ENCODE data around the gene EXOC6.
"Not testable (repeated sequence)": the region's sequence is repeated elsewhere in the genome, so short reads cannot be mapped to it uniquely, and the experiment has no call there.

Gene EXOC6

DNA sequence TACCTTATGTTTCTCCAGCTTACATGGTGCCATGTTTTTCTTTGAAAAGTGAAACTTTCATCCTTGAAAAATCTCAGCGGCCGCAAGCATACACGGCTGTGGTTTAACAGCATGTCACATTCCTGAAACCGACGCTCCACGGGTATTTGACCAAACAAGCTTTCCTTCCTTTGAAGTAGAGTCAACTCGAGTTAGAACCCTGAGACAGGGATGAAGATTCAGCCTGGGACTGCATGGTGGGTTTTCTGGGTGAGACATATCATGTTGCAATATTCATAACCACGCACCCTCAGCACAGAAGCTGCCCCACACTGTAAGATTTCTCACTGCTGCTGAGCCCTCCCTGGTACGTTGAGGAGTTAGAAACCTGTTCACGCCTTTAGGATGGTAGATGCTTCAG is 233.5 kb downstream of the EXOC6 start:
- no peak for DNase-seq

DNA sequence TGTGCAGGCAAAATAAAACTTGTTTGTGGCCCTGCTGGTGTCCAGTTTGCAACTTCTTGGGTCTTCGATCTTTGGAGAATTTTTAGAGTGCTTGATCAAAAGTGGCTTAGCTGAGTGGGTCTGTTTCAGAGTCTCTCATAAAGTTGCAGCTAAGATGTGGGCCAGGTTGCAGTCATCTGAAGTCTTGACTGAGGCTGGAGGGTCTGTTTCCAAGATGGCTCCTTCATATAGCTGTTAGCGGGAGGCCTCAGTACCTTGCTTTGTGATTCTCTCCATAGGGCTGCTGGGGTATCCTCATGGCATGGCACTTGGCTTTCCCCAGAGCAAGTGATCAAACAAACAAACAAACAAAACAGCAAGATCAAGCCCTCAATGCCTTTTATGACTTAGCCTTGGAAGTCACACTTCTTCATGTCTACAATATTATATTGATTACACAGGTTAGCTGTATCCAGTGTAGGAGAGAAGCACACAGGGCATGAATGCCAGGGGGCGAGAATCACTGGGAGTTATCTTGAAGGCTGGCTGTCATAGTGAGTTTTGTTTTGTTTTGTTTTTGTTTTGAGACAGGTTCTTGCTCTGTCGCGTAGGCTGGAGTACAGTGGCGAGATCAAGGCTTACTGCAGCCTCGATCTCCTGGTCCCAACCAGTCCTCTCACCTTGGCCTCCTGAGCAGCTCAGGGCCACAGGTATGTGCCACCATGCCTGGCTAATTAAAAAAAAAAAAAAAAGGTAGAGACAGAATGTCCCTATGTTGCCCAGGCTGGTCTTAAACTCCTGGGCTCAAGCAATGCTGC is 235.6 kb downstream of the EXOC6 start:
- DNase-seq = no peak

DNA sequence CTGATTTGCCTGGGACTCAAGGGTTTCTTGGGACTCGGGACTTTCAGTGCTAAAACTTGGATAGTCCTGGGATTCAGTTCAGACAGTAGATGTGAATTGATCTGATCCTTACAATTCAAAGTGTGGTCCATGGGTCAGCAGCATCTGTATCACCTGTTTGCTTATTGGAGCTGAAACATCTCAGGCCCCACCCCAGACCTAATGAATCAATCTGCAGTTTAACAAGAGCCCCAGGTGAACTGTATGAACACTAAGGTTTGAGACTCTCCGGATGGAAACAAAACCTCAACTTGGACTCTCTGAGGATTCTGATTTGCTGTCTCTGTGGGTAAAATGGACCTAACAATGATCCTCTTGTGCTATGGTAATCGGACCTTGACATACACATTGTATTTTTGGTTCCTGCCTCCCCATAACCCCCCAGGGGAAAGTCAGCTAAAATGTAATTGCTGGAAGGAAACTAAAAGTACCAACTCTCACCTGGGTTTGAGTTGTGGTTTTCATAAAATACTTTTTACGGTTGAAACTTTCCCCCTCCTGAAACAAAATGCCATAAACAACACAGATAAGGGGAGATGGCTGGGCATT is 237.0 kb downstream of the EXOC6 start:
- no peak for DNase-seq

DNA sequence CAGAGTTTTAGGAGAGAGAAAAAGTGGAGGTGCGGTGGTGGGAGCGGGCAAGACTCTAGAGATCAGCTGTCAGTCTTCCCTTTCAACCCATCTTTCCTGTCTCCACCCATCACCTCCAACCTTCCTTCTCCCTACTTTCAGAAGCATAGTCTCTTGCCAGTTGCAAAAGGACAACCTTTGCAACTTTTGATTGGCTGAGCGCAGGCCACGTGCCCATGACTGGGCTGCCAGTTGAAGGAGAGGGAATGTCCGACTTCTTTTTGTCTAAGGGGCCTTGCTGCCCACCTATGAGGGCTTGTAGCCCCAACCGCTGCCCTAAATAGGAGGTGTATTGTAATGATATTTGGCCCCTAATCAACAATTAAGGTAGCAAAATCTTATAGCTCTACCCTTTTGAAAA is 238.0 kb downstream of the EXOC6 start:
- DNase-seq = no peak

DNA sequence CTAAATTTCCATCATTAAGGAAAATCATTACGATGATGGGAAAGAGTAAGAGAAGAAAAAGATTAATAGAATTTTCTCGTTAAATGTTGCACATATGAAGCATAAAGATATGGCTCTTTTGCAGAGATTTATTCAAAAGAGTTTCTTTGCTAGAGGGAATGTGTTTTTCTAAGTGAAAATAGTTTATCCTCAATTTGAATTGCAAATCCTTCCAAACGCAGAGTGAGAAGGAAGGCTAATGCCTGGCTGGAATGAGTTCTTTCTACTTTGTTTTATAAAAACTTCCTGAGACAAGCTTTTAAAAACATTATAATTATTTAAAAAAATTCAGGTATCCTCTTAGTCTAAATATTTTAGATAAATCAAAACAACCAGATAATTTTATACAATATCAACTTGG is 239.5 kb downstream of the EXOC6 start:
- DNase-seq = no peak

DNA sequence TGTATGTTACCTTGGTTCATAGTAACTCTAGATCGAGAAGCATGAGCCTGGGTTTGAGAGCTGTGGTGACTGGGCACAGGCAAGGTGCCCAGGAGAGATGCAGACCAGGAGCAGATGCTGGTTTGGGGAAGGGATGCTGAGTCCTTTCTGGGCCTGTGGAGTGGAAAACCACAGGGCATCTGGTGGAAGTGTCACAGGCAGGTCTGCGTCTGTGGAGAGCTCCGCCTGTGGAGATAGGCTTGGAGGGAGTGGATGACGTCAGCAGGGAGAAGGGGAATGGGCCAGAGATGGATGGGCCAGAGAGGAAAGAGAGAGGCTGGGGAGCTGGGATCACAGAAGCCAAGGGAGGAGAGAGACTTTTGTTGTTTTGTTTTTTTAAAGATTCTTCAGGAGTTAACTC is 240.1 kb downstream of the EXOC6 start:
- no peak for DNase-seq

DNA sequence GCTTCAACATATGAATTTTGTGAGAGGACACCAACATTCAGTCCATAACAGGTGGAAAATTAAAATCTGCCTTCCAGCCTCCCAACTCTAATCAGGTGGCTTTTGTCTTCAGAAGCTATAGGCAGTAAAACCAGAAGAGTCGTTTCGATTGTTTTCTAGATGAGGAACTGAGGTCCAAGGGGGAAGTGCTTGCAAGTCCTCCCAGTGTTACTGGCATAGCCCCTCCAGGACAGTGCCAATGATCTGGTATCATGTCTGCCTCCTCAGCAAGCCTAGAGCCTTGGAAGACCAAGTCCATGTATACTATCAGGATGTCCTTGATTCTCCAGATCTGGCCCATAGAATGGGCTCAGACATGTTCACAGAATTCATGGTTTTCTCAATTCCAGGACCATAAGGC is 242.3 kb downstream of the EXOC6 start:
- no peak for DNase-seq

DNA sequence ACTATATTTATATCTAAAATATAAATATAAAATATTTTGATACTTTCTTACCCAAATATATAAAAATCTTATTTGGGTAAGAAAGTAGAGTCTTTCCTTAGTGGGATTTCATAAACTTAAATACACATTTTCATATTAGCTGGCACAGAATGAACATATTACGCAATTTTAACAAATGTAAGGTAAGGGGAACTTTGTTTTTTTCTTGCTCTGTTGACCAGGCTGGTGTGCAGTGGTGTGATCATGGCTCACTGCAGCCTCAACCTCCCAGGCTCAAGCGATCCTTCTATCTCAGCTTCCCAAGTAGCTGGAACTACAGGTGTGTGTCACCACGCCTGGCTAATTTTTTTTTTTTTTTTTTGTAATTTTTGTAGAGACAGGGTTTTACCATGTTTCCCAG is 243.6 kb downstream of the EXOC6 start:
- DNase-seq = no peak

DNA sequence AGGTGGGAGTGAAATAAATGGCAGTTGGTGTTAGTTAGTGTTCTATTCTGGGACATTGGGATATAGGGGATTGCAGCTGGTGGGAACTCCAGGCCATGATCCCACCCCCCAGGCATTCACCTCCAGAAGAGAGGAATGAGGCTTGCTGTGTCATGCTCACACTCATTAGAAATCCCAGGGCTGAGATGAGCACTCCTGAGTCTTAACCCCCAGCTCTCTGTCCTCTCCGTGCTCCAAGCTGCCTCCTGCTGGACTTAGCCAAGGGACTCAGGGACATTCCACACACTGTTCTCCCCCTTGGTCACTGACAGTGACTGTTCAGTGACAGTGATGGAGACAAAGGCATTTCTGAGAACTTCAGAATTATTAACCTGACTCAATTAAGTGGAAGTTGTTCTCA is 246.9 kb downstream of the EXOC6 start:
- no peak for DNase-seq

DNA sequence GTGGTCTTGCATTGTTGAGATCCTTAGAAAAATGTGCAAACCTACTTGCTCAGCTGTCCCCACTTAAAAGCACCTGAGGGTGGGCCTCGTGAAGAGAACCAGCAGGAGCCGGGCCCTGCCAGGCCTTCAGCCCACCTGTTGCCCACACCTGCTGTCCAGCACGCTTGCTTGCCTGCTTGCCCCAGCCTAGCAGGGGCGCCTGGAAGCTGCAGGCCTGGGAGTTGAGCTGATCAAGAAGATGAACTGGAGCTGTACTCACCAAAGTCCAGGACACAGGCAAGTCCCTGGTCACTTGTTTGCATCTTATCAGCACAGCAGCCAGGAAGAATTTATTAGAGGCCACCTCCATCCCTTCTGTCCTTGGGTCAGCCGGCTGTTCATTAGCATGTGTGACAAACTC is 248.6 kb downstream of the EXOC6 start:
- DNase-seq = no peak

DNA sequence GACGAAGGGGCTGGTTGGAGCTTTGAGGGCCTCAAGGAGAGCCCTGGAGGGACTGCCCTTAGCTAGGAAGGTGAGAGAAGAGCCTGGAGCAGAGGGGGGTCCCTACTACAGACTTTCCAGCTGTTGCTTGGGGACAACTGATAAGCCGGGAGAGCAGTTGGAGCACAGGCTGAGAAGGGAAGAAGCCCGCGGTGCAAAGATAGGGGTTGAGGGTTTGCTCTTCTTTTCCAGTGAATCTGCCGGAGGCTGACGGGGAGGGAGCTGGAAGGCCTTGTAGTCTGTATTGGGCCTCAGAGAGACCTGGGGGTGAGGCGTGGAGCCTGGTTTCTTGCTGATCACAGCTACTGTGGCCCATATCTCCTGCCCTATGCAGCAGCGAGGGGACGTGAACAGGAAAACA is 249.1 kb downstream of the EXOC6 start:
- no peak for DNase-seq

DNA sequence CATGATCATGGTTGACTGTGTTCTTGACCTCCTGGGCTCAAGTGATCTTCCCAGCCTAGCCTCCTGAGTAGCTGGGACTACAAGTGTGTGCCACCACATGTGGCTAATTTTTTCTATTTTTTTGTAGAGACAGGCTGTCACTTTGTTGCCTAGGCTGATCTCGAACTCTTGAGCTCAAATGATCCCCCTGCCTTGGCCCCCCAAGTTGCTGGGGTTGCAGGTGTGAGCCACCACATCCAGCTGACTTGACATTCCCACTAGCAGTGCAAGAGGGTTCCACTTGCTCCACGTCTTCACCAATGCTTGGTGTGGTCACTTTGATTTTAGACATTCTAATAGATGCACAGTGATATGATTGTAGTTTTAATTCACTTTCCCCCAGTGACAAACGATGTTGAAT is 250.5 kb downstream of the EXOC6 start:
- no peak for DNase-seq

DNA sequence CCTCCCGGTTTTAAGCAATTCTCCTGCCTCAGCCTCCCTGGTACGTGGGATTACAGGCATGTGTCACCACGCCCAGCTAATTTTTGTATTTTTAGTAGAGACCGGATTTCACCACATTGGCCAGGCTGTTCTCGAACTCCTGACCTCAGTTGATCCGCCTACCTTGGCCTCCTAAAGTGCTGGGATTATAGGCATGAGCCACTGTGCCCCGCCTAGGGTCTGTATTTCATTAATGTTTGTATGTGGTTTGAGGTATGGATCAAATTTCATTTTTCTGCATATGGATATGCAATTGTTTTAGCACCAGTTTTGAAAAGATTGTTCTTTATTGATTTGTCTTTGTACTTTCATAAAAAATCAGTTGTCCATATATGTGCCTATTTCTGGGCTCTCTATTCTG is 251.3 kb downstream of the EXOC6 start:
- no peak for DNase-seq

DNA sequence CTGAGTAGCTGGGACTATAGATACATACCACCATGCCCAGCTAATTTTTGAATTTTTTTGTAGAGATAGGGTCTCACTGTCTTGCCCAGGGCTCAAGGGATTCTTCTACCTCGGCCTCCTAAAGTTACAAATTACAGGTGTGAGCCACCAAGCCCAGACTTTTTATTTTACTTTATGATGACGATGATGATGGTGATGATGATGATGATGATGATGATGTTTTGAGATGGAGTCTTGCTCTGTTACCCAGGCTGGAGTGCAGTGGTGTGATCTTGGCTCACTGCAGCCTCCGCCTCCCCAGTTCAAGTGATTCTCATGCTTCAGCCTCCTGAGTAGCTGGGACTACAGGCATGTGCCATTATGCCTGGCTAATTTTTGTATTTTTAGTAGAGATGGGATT is 252.8 kb downstream of the EXOC6 start:
- not testable (repeated sequence) for DNase-seq

DNA sequence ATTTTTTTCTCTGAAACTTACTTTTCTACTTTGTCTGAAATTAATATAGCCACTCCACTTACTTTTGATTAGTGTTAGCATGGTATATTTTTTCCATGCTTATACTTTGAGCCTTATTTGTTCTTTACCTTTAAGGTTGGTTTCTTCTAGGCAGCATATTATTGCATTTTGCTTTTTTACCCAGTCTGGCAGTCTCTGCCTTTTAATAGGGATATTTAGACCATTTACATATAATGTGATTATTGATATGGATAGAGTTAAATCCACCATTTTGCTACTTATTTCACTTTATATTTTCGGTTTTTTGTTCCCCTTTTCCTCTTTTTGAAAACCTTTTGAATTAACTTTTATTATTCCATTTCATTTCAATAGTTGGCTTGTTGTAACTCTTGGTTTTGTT is 255.6 kb downstream of the EXOC6 start:
- no peak for DNase-seq

DNA sequence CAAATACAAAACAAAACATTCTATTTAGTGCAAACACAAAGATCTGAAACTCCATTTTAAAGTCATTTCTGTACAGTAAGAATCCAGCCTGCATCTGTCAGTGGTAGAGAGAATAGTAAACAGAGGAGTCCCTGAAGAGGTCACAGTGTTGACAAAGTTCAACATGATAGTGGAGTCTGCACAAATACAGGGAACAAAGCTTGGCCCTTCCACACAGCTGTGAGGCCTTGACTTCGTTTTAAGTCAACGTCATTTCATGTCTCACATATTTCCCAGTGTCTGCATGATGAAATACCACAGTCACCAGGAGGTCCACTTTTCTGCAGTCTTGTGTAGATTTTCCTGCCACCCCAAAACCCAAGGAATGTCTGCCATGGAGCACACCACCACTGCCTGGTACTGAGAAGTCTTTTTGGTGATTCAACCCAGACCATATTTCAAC is 258.3 kb downstream of the EXOC6 start:
- no peak for DNase-seq
